NCI-H1417 (cell line): Measurements from ENCODE around the gene NEK5.
"Not testable (repeated sequence)": the region's sequence is repeated elsewhere in the genome, so short reads cannot be mapped to it uniquely, and the experiment has no call there.

Experiments used
- DNase-seq, 3 experiments: peaks; one replicate each; lab custom pipeline; 2025; lab: John Stamatoyannopoulos, UW

Gene NEK5, protein sequence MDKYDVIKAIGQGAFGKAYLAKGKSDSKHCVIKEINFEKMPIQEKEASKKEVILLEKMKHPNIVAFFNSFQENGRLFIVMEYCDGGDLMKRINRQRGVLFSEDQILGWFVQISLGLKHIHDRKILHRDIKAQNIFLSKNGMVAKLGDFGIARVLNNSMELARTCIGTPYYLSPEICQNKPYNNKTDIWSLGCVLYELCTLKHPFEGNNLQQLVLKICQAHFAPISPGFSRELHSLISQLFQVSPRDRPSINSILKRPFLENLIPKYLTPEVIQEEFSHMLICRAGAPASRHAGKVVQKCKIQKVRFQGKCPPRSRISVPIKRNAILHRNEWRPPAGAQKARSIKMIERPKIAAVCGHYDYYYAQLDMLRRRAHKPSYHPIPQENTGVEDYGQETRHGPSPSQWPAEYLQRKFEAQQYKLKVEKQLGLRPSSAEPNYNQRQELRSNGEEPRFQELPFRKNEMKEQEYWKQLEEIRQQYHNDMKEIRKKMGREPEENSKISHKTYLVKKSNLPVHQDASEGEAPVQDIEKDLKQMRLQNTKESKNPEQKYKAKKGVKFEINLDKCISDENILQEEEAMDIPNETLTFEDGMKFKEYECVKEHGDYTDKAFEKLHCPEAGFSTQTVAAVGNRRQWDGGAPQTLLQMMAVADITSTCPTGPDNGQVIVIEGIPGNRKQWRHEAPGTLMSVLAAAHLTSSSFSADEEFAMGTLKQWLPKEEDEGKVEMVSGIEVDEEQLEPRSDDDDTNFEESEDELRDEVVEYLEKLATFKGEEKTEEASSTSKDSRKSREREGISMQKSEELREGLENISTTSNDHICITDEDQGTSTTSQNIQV

DNA sequence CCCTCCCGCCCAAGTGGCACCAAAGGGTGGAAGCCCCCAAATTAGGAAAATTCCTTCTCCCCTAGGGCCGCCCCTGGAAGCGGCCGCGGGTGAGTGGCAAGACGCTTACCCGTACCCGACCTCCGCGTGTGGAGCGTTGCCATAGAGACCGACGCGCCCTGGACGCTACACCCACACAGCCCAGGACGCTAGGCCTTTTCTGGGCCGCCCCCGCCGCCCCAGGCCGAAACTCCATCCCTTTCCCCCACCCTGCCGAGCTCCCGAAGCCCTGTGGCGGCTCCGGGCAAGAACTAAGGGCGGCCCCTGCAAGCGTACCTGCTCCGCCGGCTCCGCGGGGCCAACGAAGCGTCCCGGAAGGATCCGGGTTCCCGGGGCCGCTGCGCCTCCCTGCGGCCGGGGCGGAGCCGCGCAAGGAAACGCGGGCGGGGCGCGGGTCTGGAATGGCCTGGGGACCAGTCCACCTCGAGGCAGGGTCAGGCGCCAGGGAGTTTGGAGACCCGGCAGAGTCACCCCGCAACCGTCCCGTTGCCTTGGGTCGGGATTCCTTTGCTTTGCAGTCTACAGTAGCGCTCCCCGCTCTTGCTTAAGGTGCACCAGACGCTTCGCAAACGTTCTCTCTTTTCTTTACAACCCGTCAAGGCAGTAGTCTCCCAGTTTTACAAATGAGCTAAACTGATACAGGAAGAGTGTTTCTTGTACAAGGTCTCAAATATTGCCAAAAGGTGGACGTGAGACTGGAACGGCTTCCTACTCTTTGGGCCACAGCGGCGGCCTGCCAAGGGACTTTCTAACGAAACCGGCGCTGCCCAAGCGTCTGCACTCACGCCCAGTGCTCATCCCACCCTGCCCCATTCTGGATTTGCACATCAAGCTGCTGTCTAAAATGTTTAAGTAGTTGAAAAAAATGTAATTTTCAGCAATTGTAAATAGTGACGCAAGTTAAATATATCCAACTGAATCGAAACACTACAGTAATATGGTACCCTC is at the start of gene NEK5:
NEK5 (minus strand) TSS at position 360 of the 987 bp plus-strand sequence. CDS start 1,591 bp downstream, outside the sequence.
- peak; percentile 63 to 88 (median 87) for DNase-seq

DNA sequence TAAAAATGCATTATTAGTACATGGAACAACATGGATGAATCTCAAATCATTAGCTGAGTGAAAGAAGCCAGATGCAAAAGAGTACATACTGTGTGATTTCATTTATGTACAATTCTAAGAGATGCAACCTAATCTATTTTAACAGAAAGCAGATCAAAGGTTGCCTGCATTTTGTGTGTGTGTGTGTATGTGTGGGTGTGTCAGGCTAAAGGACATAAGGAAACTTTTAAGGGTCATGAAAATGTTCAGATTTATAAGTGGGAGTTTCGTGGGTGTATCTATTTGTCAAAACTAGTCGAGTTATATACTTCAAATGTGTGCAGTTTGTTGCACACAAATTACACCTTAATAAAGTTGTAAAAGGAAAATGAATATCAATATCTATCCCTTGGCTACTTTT is 48.4 kb upstream of the NEK5 start:
- DNase-seq: no peak

- not testable (repeated sequence) for DNase-seq
These were observed 45.1 kb upstream of the NEK5 start for GRCh38 chr13:52173970-52174369.

GRCh38 chr13:52173373-52173772 is 44.5 kb upstream of the NEK5 start:
- no peak for DNase-seq

DNA sequence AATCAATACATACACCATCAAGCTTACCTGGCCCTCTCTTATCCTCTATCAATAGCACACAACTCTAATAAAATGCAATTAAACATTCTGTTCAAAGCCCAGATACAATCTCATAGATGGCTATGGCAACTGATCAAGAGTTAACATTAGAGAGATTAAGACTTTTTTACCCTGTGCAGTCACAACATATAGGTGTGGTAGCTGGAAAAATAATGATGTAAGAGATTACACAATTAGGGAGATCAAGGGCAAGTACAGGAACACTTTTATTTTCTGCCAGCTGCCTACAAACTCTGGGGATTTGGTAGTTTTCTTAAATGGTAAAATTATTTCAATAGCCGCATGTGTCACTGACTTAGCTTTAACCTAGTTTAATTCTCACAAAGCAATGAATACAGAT is 42.8 kb upstream of the NEK5 start:
- not testable (repeated sequence) for DNase-seq

DNA sequence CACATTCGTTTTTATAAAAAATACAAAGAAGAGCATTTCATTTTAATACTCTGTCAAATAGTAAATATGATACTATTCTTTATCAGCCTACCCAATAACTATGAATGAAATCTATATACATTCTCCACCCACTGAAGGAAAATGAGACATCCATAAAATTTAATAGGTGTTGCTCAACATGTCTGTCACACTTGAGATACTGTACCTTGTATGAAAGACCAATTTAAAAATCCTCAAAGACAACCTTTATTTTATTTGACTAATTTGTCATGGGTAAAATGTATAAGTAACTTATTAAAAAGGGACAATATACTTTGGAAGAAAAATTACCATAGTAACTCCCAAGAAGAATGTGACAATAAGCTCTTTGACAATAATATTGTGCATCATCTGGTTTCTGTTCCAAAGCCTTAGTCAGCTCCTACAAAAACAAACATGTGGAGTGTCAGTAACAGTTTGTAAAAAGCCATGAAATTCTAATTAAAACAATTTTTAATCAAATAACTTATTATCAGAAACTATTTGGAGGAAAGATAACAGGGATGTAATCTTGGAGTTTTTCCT is 42.0 kb upstream of the NEK5 start:
- not testable (repeated sequence) for DNase-seq

- no peak for DNase-seq
These were observed 41.0 kb upstream of the NEK5 start for GRCh38 chr13:52169839-52170238.

DNA sequence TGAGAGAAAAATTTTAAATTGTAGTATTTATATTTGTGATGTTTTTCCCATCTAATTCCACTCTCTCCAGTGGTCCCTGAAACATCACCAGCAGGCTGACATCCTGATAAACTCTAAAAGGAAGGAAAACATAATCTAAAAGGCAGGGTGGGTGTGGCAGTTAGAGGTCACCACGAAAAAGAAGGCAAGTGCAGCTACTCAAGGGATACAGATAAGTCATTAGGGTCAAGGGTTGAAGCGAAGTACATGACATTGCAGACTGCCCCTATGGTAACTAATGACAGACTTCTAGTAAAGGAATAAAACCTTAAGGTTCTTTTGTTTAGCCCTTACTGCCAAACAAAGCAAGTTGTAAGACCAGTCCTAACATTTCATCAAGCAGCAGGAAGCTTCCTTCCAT is 36.5 kb upstream of the NEK5 start:
- DNase-seq: no peak

DNA sequence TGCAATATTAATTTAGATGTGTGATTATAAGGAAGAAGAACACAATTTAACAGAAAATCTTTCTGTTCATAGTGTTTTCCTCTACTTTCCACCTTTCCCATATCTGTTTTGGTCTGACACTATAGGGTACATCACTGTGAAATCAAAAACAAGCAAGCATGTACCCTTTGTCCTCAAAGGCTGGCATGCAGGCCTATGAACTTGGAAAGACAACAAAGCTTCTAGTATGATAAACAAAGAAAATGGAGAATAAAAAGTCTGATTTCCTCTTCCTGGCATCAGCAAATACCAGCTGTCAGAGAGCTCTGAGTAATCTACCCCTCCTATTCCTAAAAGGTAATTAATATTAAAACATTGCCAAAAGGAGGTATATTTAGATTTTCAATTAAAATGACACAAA is 36.1 kb upstream of the NEK5 start:
- DNase-seq: no peak

DNA sequence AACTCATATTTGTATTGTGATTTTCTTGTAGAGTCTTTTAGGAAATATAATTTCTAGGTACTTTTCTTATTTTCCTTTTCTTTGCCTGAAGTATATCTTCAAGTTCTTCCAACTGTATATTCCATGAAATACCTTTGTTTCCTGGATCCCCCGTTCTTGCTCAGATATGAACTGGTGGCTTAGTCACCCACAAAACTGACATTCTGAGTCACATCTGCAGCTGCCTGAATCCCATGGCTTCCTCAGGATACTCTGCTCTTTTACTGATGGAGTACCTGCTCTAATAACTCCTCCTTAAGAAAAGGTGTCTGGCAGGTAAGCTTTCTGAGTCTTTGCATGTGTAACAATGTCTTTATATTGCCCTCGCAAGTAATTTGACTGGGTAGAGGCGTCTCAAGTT is 35.0 kb upstream of the NEK5 start:
- DNase-seq: not testable (repeated sequence)

GRCh38 chr13:52162279-52163101 is 33.6 kb upstream of the NEK5 start:
- no peak for DNase-seq

DNA sequence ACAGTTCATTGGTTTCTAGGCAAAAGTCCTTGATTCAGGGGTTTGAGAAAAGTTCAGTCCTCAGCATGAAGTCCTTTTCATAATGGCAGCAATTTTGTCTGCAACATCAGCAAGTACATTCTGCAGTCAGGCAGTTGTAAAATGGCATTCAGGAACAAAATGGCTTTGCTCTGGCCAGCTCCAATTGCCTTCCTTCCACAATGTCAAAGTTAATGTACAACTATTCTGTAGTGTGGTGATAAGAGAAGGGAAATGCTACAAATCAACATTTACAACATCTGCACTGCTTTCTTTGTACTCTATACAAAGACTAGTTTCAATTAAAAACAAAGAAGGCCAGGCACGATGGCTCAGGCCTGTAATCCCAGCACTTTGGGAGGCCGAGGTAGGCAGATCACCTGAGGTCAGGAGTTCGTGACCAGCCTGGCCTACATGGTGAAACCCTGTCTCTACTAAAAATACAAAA is 32.3 kb upstream of the NEK5 start:
- no peak for DNase-seq

DNA sequence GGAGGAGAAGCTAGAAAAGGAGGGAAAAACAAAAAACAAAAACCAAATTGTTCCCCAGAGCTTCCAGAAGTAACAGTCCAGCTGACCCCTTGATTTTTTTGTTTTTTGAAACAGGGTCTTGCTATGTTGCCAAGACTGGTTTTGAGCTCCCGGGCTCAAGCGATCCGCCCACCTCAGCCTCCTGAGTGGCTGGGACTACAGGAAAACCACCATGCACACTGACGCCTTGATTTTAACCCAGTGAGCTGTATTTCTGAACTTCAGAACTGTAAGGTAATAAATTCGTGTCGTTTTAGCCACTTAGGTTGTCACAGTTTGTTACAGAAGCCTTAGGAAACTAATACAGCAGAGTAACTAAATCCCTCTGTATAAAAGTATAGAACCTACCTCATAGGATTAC is 31.6 kb upstream of the NEK5 start:
- DNase-seq: no peak

DNA sequence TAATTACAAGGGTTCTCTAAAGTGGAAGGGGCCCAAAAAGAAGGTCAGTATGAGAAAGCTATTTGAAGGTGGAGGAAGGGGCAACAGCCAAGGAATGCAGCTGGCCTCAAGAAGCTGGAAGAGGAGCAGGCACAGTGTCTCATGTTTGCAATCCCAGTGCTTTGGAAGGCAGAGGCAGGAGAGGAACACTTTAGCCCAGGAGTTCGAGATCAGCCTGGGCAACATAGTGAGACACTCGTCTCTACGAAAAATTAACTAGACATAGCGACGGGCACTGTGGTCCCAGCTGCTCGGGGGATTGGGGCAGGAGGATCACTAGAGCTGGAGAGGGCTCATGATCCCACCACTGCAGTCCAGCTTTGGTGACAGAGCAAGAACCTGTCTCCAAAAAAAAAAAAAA is 31.2 kb upstream of the NEK5 start:
- DNase-seq: no peak

- DNase-seq: peak; percentile 48 to 90 (median 89)
These were observed 30.5 kb upstream of the NEK5 start, which contains the start of gene NEK3 for GRCh38 chr13:52159159-52159982. Gene NEK3 (minus strand): TSS chr13:52159597. CDS start chr13:52156191, 3,406 bp downstream.

GRCh38 chr13:52158629-52159158 is 29.8 kb upstream of the NEK5 start:
- peak in 1 of 3 experiments; percentile 83 for DNase-seq

GRCh38 chr13:52156724-52157261 is 27.9 kb upstream of the NEK5 start:
- DNase-seq: no peak

DNA sequence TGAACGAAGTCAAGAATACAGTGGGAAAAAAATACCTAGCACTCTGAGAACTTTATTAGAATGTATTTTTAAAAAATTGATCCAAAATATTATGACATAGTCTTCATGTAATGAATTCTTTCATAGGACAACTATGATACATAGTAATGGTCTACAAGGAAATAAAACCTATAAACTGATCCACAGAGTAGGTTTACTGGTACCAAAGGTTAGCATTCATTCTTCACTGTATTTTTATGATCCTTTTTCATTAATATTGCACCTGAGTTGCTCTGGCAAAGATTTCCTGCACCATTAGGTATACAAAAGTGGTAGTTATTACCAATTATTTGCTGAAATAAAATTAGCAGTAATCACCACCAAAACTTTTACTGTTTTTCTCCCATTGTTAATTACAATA is 26.3 kb upstream of the NEK5 start:
- DNase-seq: no peak

DNA sequence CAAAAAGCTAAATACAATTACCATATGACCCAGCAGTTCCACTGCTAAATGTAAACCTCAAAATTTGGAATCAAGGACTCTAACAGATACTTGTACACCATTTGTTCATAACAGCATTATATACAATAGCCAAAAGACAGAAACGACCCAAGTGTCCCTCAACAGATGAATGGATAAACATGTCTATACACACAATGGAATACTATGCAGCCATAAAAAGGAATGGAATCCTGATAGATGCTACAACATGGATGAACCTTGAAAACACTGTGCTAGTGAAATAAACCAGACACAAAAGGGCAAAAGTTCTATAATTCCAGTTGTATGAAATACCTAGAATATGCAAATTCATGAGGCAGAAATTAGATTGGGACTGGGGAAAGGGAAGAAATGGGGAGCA is 18.4 kb upstream of the NEK5 start:
- no peak for DNase-seq
